HUES64 (cell line): ENCODE data around the gene TMEM39B.
"Not testable (repeated sequence)": the region's sequence is repeated elsewhere in the genome, so short reads cannot be mapped to it uniquely, and the experiment has no call there.

Experiments used
- H3K27ac ChIP-seq: 2 replicates; pipeline ENCODE4 v1.7.0; 2013; ENCODE audit warnings: low read depth, low read length, inconsistent platforms
- H3K27me3 ChIP-seq: 2 replicates; pipeline ENCODE4 v1.6.1; 2013; ENCODE audit warnings: mild to moderate bottlenecking, low read length; ENCODE audit not compliant: insufficient read depth
- H3K36me3 ChIP-seq: 2 replicates; pipeline ENCODE4 v1.6.1; 2013; ENCODE audit warnings: mild to moderate bottlenecking, low read length; ENCODE audit not compliant: insufficient read depth
- H3K4me1 ChIP-seq: 2 replicates; pipeline ENCODE4 v1.6.1; 2013; ENCODE audit warnings: mild to moderate bottlenecking, low read length, moderate library complexity; ENCODE audit not compliant: insufficient read depth
- H3K4me3 ChIP-seq: 2 replicates; pipeline ENCODE4 v1.5.1; 2013; ENCODE audit warnings: mild to moderate bottlenecking, low read length, moderate library complexity
- H3K9ac ChIP-seq: 2 replicates; pipeline ENCODE4 v1.6.1; 2013; ENCODE audit warnings: mild to moderate bottlenecking, low read depth, low read length
- H3K9me3 ChIP-seq: 2 replicates; pipeline ENCODE4 v1.6.1; 2013; ENCODE audit warnings: low read depth, low read length; ENCODE audit not compliant: insufficient read depth
- WGBS: fragments of 150-250, 120-280 bp; methylation state at CpG from one replicate; pipeline ENCODE4 v1.1.7; 2013; ENCODE audit warnings: missing lambda C conversion rate; 5-methylcytosine and 5-hydroxymethylcytosine counted together

Gene TMEM39B

DNA sequence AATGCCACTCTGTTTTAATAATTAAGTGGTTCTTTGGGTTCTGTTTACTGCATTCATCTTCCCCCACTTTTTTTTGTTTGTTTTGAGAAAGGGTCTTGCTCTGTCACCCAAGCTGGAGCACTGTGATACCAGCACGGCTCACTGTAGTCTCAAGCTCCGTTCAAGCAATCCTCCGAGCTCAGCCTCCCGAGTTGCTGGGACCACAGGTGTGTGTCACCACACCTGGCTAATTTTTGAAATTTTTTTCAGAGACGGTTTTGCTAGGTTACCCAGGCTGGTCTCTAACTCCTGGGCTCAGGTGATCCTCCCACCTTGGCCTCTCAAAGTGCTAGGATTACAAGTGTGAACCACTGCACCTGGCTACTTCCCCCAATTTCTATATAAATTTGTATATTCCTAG, 64.4 kb downstream of the TMEM39B start:
- no peaks in the 10 kb centered on the region for H3K27me3 ChIP-seq
- no peak overlapping the region for H3K27ac ChIP-seq
- no peaks in the 10 kb centered on the region for H3K36me3 ChIP-seq
- 93% methylated on average over 5 of the region's 5 CpGs for WGBS
- H3K4me1 ChIP-seq = peaks cover 4% of the 10 kb centered on the region; the same call in 1 of the 2 replicates
- no peaks in the 10 kb centered on the region for H3K9me3 ChIP-seq
- no peak overlapping the region for H3K9ac ChIP-seq
- H3K4me3 ChIP-seq = no peak overlapping the region

GRCh38 chr1:32138965-32139364, 66.2 kb downstream of the TMEM39B start:
- Histone ChIP-seq H3K4me3 (no peak overlapping the region), H3K4me1 (peaks cover 4% of the 10 kb centered on the region; the same call in 1 of the 2 replicates), H3K36me3 (no peaks in the 10 kb centered on the region), H3K27me3 (no peaks in the 10 kb centered on the region), H3K9me3 (no peaks in the 10 kb centered on the region), H3K27ac (no peak overlapping the region), H3K9ac (no peak overlapping the region)
- 95% methylated on average over 5 of the region's 5 CpGs for WGBS

- no peaks in the 10 kb centered on the region for H3K9me3 ChIP-seq
- WGBS = 88% methylated on average over 4 of the region's 6 CpGs
- H3K9ac ChIP-seq = no peak overlapping the region
- H3K36me3 ChIP-seq = no peaks in the 10 kb centered on the region
- H3K4me1 ChIP-seq = peaks cover 4% of the 10 kb centered on the region; the same call in 1 of the 2 replicates
- H3K27me3 ChIP-seq = no peaks in the 10 kb centered on the region
- H3K27ac ChIP-seq = 0 out of 2 replicates have a peak overlapping the region, but pooled peaks have one; percentile 12
- H3K4me3 ChIP-seq = no peak overlapping the region
Measured at GRCh38 chr1:32142446-32143301, 69.9 kb downstream of the TMEM39B start.

DNA sequence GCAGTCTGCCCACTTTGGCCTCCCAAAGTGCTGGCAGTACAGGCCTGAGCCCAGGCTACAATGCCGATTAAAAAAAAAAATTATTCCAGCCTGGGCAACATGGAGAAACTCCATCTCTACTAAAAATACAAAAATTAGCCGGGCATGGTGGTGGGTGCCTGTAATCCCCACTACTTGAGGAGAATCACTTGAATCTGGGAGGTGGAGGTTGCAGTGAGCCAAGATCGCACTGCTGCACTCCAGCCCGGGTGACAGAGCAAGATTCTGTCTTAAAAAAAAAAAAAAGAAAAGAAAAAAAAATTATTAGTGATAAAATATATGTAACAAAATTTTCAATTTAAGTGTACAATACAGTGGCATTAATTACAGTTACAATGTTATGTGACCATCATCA, 70.6 kb downstream of the TMEM39B start:
- 100% methylated on average over 3 of the region's 4 CpGs for WGBS
- not testable (repeated sequence) for H3K9me3 ChIP-seq, H3K4me3 ChIP-seq, H3K36me3 ChIP-seq, H3K4me1 ChIP-seq, H3K27ac ChIP-seq, H3K27me3 ChIP-seq, H3K9ac ChIP-seq

DNA sequence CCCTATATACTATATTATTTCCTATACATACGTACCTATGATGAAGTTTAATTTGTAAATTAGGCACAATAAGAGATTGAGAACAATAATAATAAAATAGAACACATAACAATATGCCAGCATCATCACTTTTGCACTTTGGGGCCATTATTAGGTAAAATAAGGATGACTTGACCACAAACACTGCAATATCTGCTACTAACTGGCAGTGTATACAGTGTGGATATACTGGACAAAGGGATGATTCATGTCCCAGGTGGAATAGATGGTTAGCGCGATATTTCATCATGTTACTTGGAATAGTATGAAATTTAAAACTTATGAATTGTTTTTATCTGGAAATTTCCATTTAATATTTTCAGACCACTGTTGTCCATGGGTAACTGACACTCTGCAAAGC, 71.3 kb downstream of the TMEM39B start:
- 100% methylated on average over 2 of the region's 3 CpGs for WGBS
- no peak overlapping the region for H3K27ac ChIP-seq
- no peaks in the 10 kb centered on the region for H3K9me3 ChIP-seq
- no peaks in the 10 kb centered on the region; the same call in 1 of the 2 replicates for H3K4me1 ChIP-seq
- no peak overlapping the region for H3K4me3 ChIP-seq
- no peaks in the 10 kb centered on the region for H3K27me3 ChIP-seq
- H3K9ac ChIP-seq = no peak overlapping the region
- no peaks in the 10 kb centered on the region for H3K36me3 ChIP-seq

DNA sequence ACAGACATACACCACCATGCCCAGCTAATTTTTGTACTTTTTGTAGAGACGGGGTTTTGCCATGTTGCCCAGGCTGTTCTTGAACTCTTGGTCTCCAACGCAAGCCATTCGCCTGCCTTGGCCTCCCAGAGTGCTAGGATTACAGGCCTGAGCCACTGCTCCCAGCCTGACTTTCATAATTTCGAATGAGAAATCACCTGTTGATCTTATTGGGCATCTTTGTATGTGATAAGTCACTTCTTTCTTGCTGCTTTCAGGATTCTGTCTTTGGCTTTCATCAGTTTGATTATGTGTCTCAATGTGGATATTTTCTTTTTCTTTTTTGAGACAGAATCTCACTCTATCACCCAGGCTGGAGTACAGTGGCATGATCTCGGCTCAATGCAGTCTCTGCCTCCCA, 75.1 kb downstream of the TMEM39B start:
- 96% methylated on average over 5 of the region's 5 CpGs for WGBS
- H3K4me1 ChIP-seq, H3K9ac ChIP-seq, H3K9me3 ChIP-seq, H3K27ac ChIP-seq, H3K36me3 ChIP-seq, H3K4me3 ChIP-seq, H3K27me3 ChIP-seq: not testable (repeated sequence)

DNA sequence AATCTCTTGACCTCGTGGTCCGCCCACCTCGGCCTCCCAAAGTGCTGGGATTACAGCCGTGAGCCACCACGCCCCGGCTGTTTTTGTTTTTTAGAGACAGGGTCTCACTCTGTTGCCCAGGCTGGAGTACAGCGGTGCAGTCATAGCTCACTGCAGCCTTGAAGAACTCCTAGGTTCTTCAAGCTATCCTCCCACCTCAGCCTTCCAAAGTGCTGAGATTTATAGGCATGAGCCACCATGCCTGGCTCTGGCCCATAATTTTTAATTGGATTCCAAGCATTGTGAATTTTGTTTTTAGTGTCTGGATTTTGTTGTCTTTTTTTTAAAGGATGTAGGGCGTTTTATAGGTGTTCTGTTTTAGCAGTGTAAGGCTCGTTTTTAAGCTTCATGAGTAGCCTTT, 78.1 kb downstream of the TMEM39B start:
- WGBS = 91% methylated on average over 9 of the region's 9 CpGs
- Histone ChIP-seq H3K9ac (0 out of 2 replicates have a peak overlapping the region, but pooled peaks have one; percentile 3), H3K27me3 (no peaks in the 10 kb centered on the region), H3K4me3 (no peak overlapping the region), H3K9me3 (no peaks in the 10 kb centered on the region), H3K27ac (no peak overlapping the region), H3K4me1 (no peaks in the 10 kb centered on the region; the same call in 1 of the 2 replicates), H3K36me3 (no peaks in the 10 kb centered on the region)

DNA sequence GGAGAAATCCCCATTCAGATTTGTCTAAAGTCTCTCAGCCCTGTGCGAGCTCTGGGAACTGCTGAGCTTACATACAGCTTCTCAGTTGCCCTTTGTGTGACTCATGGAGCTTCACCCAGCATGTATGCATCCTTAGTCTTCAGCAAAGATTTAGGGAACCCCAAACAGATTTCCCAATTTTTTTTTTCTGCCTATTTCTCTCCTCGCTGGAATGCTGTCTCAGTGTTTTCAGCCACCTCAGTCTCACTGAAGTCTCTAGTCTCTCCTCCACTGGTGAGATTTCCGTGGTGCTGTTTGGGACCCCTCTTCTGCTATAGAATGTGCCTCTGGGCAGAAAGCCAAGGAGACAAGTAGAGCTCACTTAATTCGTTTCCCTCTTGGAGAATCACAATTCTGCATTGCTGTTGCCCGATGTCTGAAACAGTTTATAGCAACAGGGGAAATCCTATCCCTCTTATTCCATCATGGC, 78.6 kb downstream of the TMEM39B start:
- 87% methylated on average over 5 of the region's 5 CpGs for WGBS
- no peaks in the 10 kb centered on the region for H3K9me3 ChIP-seq
- H3K36me3 ChIP-seq = peaks cover 4% of the 10 kb centered on the region
- H3K27me3 ChIP-seq = no peaks in the 10 kb centered on the region
- H3K4me3 ChIP-seq = no peak overlapping the region
- 0 out of 2 replicates have a peak overlapping the region, but pooled peaks have one; percentile 3 for H3K9ac ChIP-seq
- H3K4me1 ChIP-seq = no peaks in the 10 kb centered on the region; the same call in 1 of the 2 replicates
- no peak overlapping the region for H3K27ac ChIP-seq
